ENCODE results near the gene DENND4A. TPM values are rescaled to one million over a fixed set of nuclear protein-coding genes. Genes with fewer than 3 reads are reported as not detected.

DENND4A gene
- total RNA-seq, 4 donors from 2014 or later, result 16.5 to 40.4 (median 24.5) TPM

DNA sequence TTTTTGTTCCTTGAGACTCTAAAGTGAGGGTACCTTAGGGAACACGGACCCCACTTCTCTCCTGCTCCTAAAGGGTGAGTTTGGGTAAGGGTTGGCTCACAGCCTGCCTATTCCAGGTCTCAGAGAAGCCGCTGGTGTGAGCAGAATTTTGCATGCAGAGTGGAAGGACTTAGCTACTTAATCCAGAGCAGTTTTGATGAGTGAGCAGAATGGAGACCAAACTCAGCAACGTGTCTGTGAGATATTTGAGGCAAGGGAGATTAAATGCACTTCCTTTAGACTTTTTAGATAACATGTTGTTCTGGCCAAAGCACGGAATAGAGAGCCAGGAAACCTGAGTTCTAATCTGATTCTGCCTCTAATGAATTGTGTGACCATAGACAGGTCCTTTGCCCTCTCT is 165.2 kb downstream of the DENND4A start:
- WGBS, 2 donors (ENCODE audit: low coverage in 1 of 2), result 80 to 84% methylated on average over 2 to 4 of the region's 4 CpGs

GRCh38 chr15:65623103-65623502 is 169.0 kb downstream of the DENND4A start:
- no peaks in the 10 kb centered on the region for H3K36me3 ChIP-seq
- no peak for DNase-seq
- H3K4me1 ChIP-seq, result no peaks in the 10 kb centered on the region
- H3K27ac ChIP-seq, result no peak overlapping the region
- no peaks in the 10 kb centered on the region for H3K9me3 ChIP-seq
- H3K27me3 ChIP-seq, result no peaks in the 10 kb centered on the region
- in situ Hi-C loops (cut with MboI; ENCODE audit: low pct_ligation_motif_present in 1 of 4, low pct_unique_long_range_greater_than_20kb in 1 of 4, low sequenced_read_pairs in 3 of 4) (no loop called here), intact Hi-C loops (cut with DNase I; ENCODE audit: low total_unique reads) (no loop called here)
- no peak overlapping the region for H3K4me3 ChIP-seq
- no peak for TF ChIP-seq POLR2AphosphoS5 (IDR thresholded peaks at IDR 0.05)
- no peak for TF ChIP-seq POLR2A (IDR thresholded peaks at IDR 0.05)
- no peak for TF ChIP-seq EP300 (IDR thresholded peaks at IDR 0.05; ENCODE audit: low read depth)
- TF ChIP-seq, protein P1, sequence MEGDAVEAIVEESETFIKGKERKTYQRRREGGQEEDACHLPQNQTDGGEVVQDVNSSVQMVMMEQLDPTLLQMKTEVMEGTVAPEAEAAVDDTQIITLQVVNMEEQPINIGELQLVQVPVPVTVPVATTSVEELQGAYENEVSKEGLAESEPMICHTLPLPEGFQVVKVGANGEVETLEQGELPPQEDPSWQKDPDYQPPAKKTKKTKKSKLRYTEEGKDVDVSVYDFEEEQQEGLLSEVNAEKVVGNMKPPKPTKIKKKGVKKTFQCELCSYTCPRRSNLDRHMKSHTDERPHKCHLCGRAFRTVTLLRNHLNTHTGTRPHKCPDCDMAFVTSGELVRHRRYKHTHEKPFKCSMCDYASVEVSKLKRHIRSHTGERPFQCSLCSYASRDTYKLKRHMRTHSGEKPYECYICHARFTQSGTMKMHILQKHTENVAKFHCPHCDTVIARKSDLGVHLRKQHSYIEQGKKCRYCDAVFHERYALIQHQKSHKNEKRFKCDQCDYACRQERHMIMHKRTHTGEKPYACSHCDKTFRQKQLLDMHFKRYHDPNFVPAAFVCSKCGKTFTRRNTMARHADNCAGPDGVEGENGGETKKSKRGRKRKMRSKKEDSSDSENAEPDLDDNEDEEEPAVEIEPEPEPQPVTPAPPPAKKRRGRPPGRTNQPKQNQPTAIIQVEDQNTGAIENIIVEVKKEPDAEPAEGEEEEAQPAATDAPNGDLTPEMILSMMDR (IDR thresholded peaks at IDR 0.05), result no peak

More for the DNA sequence above, 165.2 kb downstream of the DENND4A start:
- H3K4me1 ChIP-seq, result no peaks in the 10 kb centered on the region
- H3K9me3 ChIP-seq, result no peaks in the 10 kb centered on the region
- no peak for DNase-seq
- H3K27ac ChIP-seq, result no peak overlapping the region
- intact Hi-C loops (cut with DNase I; ENCODE audit: low total_unique reads), result no loop called here
- no peaks in the 10 kb centered on the region for H3K36me3 ChIP-seq
- no peak overlapping the region for H3K4me3 ChIP-seq
- TF ChIP-seq EP300 (IDR thresholded peaks at IDR 0.05; ENCODE audit: low read depth) (no peak), POLR2A (IDR thresholded peaks at IDR 0.05) (no peak), POLR2AphosphoS5 (IDR thresholded peaks at IDR 0.05) (no peak)
- TF ChIP-seq, protein P1 (IDR thresholded peaks at IDR 0.05), result no peak
- H3K27me3 ChIP-seq, result no peaks in the 10 kb centered on the region
- in situ Hi-C loops (cut with MboI; ENCODE audit: low pct_ligation_motif_present in 1 of 4, low pct_unique_long_range_greater_than_20kb in 1 of 4, low sequenced_read_pairs in 3 of 4), result loop anchor here in 3 of 4 donors (25.0 kb wide), 2 partner anchors 235 to 560 kb away; partner anchors contain the start of gene RAB11A (in 1 of the 3)

- TF ChIP-seq, protein P1 (IDR thresholded peaks at IDR 0.05), result no peak
- TF ChIP-seq POLR2AphosphoS5 (IDR thresholded peaks at IDR 0.05) (no peak), POLR2A (IDR thresholded peaks at IDR 0.05) (no peak), EP300 (IDR thresholded peaks at IDR 0.05; ENCODE audit: low read depth) (no peak)
- Histone ChIP-seq H3K4me1 (no peaks in the 10 kb centered on the region), H3K27ac (no peak within 1 kb of the TSS), H3K27me3 (no peaks in the 10 kb centered on the region), H3K4me3 (no peak within 1 kb of the TSS), H3K36me3 (no peaks in the 10 kb centered on the region), H3K9me3 (no peaks in the 10 kb centered on the region)
- intact Hi-C loops (cut with DNase I; ENCODE audit: low total_unique reads), result no loop called here
- WGBS, 2 donors (ENCODE audit: low coverage in 1 of 2), result 85 to 92% methylated on average over 6 of the region's 6 CpGs
- no peak for DNase-seq
- in situ Hi-C loops (cut with MboI; ENCODE audit: low pct_ligation_motif_present in 1 of 4, low pct_unique_long_range_greater_than_20kb in 1 of 4, low sequenced_read_pairs in 3 of 4), result no loop called here
Measured at GRCh38 chr15:65621638-65622037, 170.5 kb downstream of the DENND4A start, which contains the start of gene SLC24A1. SLC24A1 (plus strand) TSS chr15:65621938; CDS start chr15:65624081, 2,143 bp downstream.

DNA sequence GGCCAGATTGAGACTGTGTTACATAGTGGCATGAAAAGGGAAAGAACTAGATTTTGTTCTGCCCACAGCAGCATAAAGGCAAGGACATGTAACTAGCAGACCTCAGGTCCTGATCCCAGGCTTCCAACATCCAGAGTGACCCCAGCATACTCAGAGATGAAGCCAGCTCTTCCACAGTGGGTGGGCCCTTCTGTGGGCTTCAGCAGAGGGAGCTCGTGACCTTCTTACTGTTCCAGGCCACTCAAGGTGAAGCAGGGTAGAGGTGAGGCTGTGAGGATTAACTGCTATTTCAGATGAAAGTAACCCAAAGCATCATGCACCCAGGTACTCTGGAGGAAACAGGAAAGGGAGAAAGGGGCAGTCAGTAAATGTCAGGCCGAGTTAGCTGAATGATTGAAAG is 171.3 kb downstream of the DENND4A start:
- intact Hi-C loops (cut with DNase I; ENCODE audit: low total_unique reads), result no loop called here

More for the DNA sequence above, 171.3 kb downstream of the DENND4A start:
- no peak for DNase-seq
- Histone ChIP-seq H3K4me3 (no peak overlapping the region), H3K4me1 (no peaks in the 10 kb centered on the region), H3K27me3 (no peaks in the 10 kb centered on the region), H3K9me3 (no peaks in the 10 kb centered on the region), H3K36me3 (no peaks in the 10 kb centered on the region), H3K27ac (no peak overlapping the region)
- in situ Hi-C loops (cut with MboI; ENCODE audit: low pct_ligation_motif_present in 1 of 4, low pct_unique_long_range_greater_than_20kb in 1 of 4, low sequenced_read_pairs in 3 of 4), result no loop called here
- 92% methylated on average over 2 of the region's 2 CpGs; no CpG with 5 or more reads in 1 of the 2 donors for WGBS, 2 donors (ENCODE audit: low coverage in 1 of 2)
- TF ChIP-seq EP300 (IDR thresholded peaks at IDR 0.05; ENCODE audit: low read depth) (no peak), POLR2AphosphoS5 (IDR thresholded peaks at IDR 0.05) (no peak), POLR2A (IDR thresholded peaks at IDR 0.05) (no peak)
- TF ChIP-seq, protein P1 (IDR thresholded peaks at IDR 0.05), result no peak

Data from transverse colon (tissue), 4 donors.